ENCODE results near the gene CDC34.

Gene CDC34

DNA sequence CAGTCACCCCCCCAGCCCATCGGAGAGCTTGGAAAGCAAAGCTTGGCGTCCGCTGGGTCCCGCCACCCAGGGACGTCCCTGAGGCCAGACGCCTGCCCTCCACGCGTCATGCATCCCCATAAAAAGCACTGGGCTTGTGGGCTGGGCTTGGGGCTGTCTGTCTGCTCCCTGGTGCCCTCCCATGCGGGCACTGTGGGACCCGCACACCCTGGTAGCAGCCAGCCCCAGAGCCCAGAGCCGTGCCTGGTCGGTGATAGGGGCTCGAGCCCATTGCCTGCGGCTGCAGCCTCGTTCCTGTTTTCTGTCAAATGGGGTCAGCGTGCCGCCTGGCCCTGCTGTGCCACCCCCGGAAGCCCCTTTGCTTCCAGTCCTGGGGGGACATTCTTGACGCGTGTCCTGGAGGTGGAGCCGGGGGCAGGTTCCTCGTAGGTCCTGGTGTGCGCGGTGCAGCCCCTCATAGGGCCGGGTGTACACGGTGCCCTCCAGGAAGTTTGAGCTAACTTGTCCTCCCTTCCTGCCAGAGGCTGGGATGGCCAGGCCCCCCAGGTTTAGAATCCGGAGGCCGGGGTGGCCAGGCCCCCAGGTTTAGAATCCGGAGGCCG, 8.0 kb downstream of the CDC34 start:
- DNase-seq (ENCODE audit: low read depth), result no peak
- H3K4me3 ChIP-seq (ENCODE audit: low read depth, low read length), result no peak overlapping the region

DNA sequence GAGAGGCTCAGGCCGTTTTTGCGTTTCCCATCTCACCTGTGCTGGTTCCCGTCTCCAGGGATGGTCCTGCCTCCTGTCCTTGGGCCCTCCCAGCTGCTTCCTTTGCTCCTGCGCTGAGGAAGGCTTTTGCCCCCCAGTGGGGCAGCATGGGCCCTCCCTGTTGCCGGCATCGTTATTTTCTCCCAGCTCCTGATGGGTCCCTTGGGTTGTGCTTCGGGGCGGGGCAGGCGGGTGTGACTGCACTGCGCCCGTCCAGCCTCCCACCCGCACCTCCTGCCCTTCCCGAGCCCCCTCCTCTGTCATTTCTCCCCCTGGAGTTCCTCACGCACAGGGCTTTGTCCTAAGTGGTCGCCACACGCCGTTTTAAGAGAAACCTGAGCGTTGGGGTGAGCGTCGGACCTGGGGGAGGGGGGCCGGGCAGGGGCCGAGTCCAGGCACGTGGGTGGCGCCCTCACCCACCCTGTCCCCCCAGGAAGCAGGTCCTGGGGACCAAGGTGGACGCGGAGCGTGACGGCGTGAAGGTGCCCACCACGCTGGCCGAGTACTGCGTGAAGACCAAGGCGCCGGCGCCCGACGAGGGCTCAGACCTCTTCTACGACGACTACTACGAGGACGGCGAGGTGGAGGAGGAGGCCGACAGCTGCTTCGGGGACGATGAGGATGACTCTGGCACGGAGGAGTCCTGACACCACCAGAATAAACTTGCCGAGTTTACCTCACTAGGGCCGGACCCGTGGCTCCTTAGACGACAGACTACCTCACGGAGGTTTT, 9.5 kb downstream of the CDC34 start:
- no peak for DNase-seq (ENCODE audit: low read depth)
- H3K4me3 ChIP-seq (ENCODE audit: low read depth, low read length), result no peak overlapping the region
- TF ChIP-seq, protein P1, sequence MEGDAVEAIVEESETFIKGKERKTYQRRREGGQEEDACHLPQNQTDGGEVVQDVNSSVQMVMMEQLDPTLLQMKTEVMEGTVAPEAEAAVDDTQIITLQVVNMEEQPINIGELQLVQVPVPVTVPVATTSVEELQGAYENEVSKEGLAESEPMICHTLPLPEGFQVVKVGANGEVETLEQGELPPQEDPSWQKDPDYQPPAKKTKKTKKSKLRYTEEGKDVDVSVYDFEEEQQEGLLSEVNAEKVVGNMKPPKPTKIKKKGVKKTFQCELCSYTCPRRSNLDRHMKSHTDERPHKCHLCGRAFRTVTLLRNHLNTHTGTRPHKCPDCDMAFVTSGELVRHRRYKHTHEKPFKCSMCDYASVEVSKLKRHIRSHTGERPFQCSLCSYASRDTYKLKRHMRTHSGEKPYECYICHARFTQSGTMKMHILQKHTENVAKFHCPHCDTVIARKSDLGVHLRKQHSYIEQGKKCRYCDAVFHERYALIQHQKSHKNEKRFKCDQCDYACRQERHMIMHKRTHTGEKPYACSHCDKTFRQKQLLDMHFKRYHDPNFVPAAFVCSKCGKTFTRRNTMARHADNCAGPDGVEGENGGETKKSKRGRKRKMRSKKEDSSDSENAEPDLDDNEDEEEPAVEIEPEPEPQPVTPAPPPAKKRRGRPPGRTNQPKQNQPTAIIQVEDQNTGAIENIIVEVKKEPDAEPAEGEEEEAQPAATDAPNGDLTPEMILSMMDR (conservative IDR thresholded peaks at IDR 0.05; ENCODE audit: low read depth, low read length), result no peak

More for the DNA sequence above, 8.0 kb downstream of the CDC34 start:
- TF ChIP-seq, protein P1 (conservative IDR thresholded peaks at IDR 0.05; ENCODE audit: low read depth, low read length), result no peak

DNA sequence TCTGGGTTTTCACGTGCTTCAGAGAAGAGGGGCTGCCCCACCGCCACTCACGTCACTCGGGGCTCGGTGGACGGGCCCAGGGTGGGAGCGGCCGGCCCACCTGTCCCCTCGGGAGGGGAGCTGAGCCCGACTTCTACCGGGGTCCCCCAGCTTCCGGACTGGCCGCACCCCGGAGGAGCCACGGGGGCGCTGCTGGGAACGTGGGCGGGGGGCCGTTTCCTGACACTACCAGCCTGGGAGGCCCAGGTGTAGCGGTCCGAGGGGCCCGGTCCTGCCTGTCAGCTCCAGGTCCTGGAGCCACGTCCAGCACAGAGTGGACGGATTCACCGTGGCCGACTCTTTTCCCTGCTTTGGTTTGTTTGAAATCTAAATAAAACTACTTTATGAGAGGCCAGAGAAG, 10.1 kb downstream of the CDC34 start:
- no peak overlapping the region for H3K4me3 ChIP-seq (ENCODE audit: low read depth, low read length)
- TF ChIP-seq, protein P1 (conservative IDR thresholded peaks at IDR 0.05; ENCODE audit: low read depth, low read length), result no peak

DNA sequence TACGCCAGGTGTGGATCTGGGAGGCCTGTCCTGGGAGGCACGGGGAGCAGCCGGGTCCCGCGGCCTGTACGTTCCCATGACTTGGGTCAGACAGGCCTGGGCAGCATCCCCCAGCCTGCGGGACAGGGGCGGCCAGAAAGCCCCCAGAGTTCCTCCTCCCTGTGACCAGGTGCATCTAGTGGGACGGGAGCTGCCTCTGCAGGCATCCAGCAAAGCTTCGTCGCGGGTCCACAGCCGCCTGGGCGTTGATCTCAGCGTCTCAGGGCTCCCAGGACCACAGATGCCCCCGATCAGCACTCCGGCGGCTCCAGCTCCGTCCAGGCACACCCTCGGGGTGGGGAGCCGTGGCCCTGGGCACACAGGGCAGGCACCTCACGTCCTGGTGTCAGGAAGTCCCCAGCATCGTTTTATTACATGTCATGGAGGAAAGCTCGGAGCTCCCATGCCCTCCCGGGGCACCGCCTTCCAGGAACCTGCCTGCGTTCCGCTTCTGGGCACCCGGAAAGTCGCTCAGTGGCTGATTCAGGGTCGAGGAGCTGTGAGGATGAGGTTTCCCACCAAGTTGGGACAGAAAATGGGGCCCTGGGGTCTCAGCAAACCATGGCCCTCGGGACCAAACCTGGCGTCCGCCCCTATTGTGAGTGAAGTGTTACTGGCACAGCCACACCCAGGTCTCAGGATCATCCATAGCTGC, 10.8 kb downstream of the CDC34 start:
- TF ChIP-seq, protein P1 (conservative IDR thresholded peaks at IDR 0.05; ENCODE audit: low read depth, low read length), result no peak
- no peak overlapping the region for H3K4me3 ChIP-seq (ENCODE audit: low read depth, low read length)

More for the DNA sequence above, 10.1 kb downstream of the CDC34 start:
- no peak for DNase-seq (ENCODE audit: low read depth)

DNA sequence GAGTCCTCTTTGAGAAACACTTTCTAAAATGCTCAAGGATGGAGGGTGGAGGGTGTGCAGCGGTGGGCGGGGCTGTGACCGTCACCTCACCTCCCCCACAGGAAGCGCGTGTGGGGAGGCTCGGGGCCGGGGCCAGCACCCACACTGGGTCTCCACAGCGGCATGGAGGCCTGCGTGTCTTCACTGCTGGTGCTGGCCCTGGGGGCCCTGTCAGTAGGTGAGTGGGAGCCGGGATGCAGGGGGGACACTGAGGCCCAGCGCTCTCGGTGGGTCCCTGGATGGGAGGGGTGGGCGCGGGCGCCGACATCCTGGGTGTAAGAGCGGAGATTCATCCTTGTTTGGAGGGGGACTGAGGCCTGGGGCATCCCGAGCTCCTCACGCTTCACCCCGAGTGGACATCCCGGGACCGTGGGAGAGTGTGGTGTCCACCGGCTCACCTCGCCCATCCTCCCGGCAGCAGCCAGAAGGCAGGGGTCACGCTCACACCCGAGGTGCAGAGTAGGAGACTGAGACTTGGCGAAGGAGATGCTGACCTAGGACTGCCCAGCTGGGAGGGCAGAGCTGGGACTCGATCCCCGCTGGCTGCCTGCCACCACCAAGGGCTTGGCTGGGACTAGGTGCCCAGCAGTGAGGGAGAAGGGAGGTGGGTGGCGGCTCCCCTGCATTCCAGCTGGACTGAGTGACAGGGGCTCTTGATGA, 12.5 kb downstream of the CDC34 start, which contains the start of gene GZMM:
Gene GZMM (plus strand): TSS at position 144 of the 699 bp plus-strand sequence. CDS start 19 bp downstream, at position 163.
- DNase-seq (ENCODE audit: low read depth), result no peak

More for the DNA sequence above, 10.8 kb downstream of the CDC34 start:
- no peak for DNase-seq (ENCODE audit: low read depth)

DNA sequence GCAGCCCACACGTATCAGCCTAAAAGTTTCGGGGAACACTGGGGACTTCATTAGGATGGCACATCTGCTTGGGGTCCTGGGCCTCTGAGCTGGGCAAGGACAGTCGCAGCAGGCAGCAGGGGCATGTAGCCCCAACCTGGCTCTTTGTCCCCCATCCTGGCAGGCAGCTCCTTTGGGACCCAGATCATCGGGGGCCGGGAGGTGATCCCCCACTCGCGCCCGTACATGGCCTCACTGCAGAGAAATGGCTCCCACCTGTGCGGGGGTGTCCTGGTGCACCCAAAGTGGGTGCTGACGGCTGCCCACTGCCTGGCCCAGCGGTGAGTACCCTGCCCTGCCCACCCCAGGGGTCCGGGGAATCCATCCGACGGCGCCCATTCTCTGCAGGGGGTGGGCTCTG, 15.6 kb downstream of the CDC34 start:
- DNase-seq (ENCODE audit: low read depth), result no peak
- TF ChIP-seq, protein P1 (conservative IDR thresholded peaks at IDR 0.05; ENCODE audit: low read depth, low read length), result no peak
- H3K4me3 ChIP-seq (ENCODE audit: low read depth, low read length), result no peak overlapping the region

More for the DNA sequence above, 12.5 kb downstream of the CDC34 start, which contains the start of gene GZMM:
- H3K4me3 ChIP-seq (ENCODE audit: low read depth, low read length), result no peak within 1 kb of the TSS
- TF ChIP-seq, protein P1 (conservative IDR thresholded peaks at IDR 0.05; ENCODE audit: low read depth, low read length), result no peak
